ENCODE measurements around the gene HOATZ. TPM values are rescaled to one million over a fixed set of nuclear protein-coding genes. Genes with fewer than 3 reads are reported as not detected.

Gene HOATZ
- polyA plus RNA-seq, 1 experiment, result not detected

GRCh38 chr11:111570796-111571195, 56.2 kb downstream of the HOATZ start:
- no peak for TF ChIP-seq CTCF (IDR thresholded peaks at IDR 0.05; ENCODE audit: insufficient read depth, low read depth, low read length)
- Histone ChIP-seq H3K4me3 (ENCODE audit: low read depth, low read length) (no peak overlapping the region), H3K27me3 (ENCODE audit: control insufficient read depth, insufficient read depth, low read length) (no peaks in the 10 kb centered on the region), H3K36me3 (ENCODE audit: control insufficient read depth, insufficient read depth, low read length) (no peaks in the 10 kb centered on the region)
- ChIA-PET POLR2A (interaction anchor here (0.7 kb wide), 1 partner anchor 10 kb away, joined by 3 read pairs; no protein-coding TSS in a partner anchor), CTCF (interaction anchor here (0.7 to 2.2 kb wide), 2 partner anchors 13 to 16 kb away, joined by 3 to 9 read pairs; no protein-coding TSS in a partner anchor)
- no peak for DNase-seq (ENCODE audit: low read depth)

GRCh38 chr11:111571829-111572501, 57.4 kb downstream of the HOATZ start:
- H3K4me3 ChIP-seq (ENCODE audit: low read depth, low read length), result no peak overlapping the region
- no peaks in the 10 kb centered on the region for H3K27me3 ChIP-seq (ENCODE audit: control insufficient read depth, insufficient read depth, low read length)
- DNase-seq (ENCODE audit: low read depth), result no peak
- ChIA-PET CTCF (interaction anchor here (0.9 to 2.5 kb wide), 4 partner anchors 15 to 278 kb away, joined by 3 to 8 read pairs (median 4); no protein-coding TSS in a partner anchor), POLR2A (no interaction called here)
- TF ChIP-seq CTCF (IDR thresholded peaks at IDR 0.05; ENCODE audit: insufficient read depth, low read depth, low read length), result no peak
- no peaks in the 10 kb centered on the region for H3K36me3 ChIP-seq (ENCODE audit: control insufficient read depth, insufficient read depth, low read length)

GRCh38 chr11:111572581-111572980, 58.0 kb downstream of the HOATZ start:
- DNase-seq (ENCODE audit: low read depth), result no peak
- POLR2A ChIA-PET, result no interaction called here
- Histone ChIP-seq H3K36me3 (ENCODE audit: control insufficient read depth, insufficient read depth, low read length) (no peaks in the 10 kb centered on the region), H3K27me3 (ENCODE audit: control insufficient read depth, insufficient read depth, low read length) (no peaks in the 10 kb centered on the region), H3K4me3 (ENCODE audit: low read depth, low read length) (no peak overlapping the region)
- TF ChIP-seq CTCF (IDR thresholded peaks at IDR 0.05; ENCODE audit: insufficient read depth, low read depth, low read length), result no peak
- CTCF ChIA-PET, result interaction anchor here (0.6 to 2.5 kb wide), 6 partner anchors 11 to 277 kb away, joined by 3 to 8 read pairs (median 4); no protein-coding TSS in a partner anchor

- POLR2A ChIA-PET, result no interaction called here
- no peaks in the 10 kb centered on the region for H3K27me3 ChIP-seq (ENCODE audit: control insufficient read depth, insufficient read depth, low read length)
- CTCF ChIA-PET, result interaction anchor here (0.7 to 2.5 kb wide), 6 partner anchors 8 to 264 kb away, joined by 3 to 8 read pairs (median 4); partner anchors contain the start of gene PPP2R1B
- H3K4me3 ChIP-seq (ENCODE audit: low read depth, low read length), result no peak overlapping the region
- TF ChIP-seq CTCF (IDR thresholded peaks at IDR 0.05; ENCODE audit: insufficient read depth, low read depth, low read length), result no peak
- H3K36me3 ChIP-seq (ENCODE audit: control insufficient read depth, insufficient read depth, low read length), result no peaks in the 10 kb centered on the region
- DNase-seq (ENCODE audit: low read depth), result no peak
Measured at GRCh38 chr11:111573821-111574249, 59.3 kb downstream of the HOATZ start.

- CTCF ChIA-PET, result interaction anchor here (0.7 to 1.4 kb wide), 3 partner anchors 9 to 263 kb away, joined by 3 to 5 read pairs (median 3); no protein-coding TSS in a partner anchor
- H3K4me3 ChIP-seq (ENCODE audit: low read depth, low read length), result no peak overlapping the region
- POLR2A ChIA-PET, result no interaction called here
- TF ChIP-seq CTCF (IDR thresholded peaks at IDR 0.05; ENCODE audit: insufficient read depth, low read depth, low read length), result no peak
- no peaks in the 10 kb centered on the region for H3K36me3 ChIP-seq (ENCODE audit: control insufficient read depth, insufficient read depth, low read length)
- H3K27me3 ChIP-seq (ENCODE audit: control insufficient read depth, insufficient read depth, low read length), result no peaks in the 10 kb centered on the region
- no peak for DNase-seq (ENCODE audit: low read depth)
Measured at GRCh38 chr11:111574373-111575225, 60.0 kb downstream of the HOATZ start.

Data from BJ (cell line).